Uterus (tissue), 2 donors: ENCODE measurements around the gene FBXL13.

Source experiments
- CTCF ChIP-seq, 4 experiments: fragments of 200-600 bp in 2 of 4; fragments of 450-650 bp in 2 of 4; sonication (generic) in 2 of 4; IDR thresholded peaks; one replicate each; pipeline ENCODE4 v1.5.1; 2016 to 2019; ENCODE audit warnings: antibody characterized with exemption in 4 of 4, mild to moderate bottlenecking in 2 of 4, moderate library complexity in 1 of 4
- POLR2A ChIP-seq, 2 donors: fragments of 450-650 bp; IDR thresholded peaks; one replicate each; pipeline ENCODE4 v1.6.1; 2016; ENCODE audit warnings: antibody characterized with exemption in 2 of 2, mild to moderate bottlenecking in 1 of 2, moderate library complexity in 1 of 2

GRCh38 chr7:102836977-102837376 lies 237.6 kb downstream of the FBXL13 start:
- TF ChIP-seq CTCF (IDR thresholded peaks at IDR 0.05) (no peak), POLR2A (IDR thresholded peaks at IDR 0.05) (no peak)
